Measurements from ENCODE around the gene BAAT. TPM values are rescaled to one million over a fixed set of nuclear protein-coding genes. Genes with fewer than 3 reads are reported as not detected.

The BAAT gene
- total and polyA plus RNA-seq, 2 of the 4 experiments (the other 2 are of a cell fraction) = not detected

DNA sequence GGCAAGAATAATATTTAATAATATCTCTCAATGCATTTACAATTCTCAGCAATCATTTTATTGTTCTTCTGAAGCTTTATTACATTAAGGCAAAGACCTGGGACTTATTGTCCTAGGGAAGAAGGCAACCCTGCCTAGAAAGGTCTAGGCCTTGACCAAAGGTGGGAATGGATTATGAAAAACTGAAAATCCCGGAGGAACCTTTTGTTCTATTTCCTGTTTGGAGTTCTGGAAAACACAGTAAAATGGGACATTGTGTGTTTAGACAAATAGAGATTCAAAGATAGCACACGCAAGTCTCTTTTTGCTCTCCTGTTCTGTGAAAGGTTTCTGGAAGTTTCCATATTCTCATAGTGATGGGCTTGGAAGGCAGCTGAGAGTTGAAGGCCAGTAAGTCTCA lies 31.1 kb downstream of the BAAT start:
- no peak overlapping the region for H4K5ac ChIP-seq (ENCODE audit: low read depth, low read length)
- H3K27ac ChIP-seq (ENCODE audit: insufficient read depth, low read length) = no peak overlapping the region
- POLR2A ChIA-PET (ENCODE audit: unreplicated experiment) = no interaction called here
- H2BK20ac ChIP-seq (ENCODE audit: low read depth, low read length) = no peak overlapping the region
- H2AK5ac ChIP-seq (ENCODE audit: low read depth, low read length) = no peak overlapping the region
- H3K27me3 ChIP-seq (ENCODE audit: control insufficient read depth, insufficient read depth, low read length) = no peaks in the 10 kb centered on the region
- in situ Hi-C loops (cut with MboI; ENCODE audit: low sequenced_read_pairs) = no loop called here
- dilution Hi-C loops (cut with HindIII; ENCODE audit: low sequenced_read_pairs, unreplicated experiment) = no loop called here
- WGBS, 2 experiments (ENCODE audit: extremely low coverage in 2 of 2, insufficient read length in 1 of 2) = 43% methylated on average over 1 of the region's 2 CpGs; no CpG with 5 or more reads in 1 of the 2 experiments
- intact Hi-C loops (cut with micrococcal nuclease) = no loop called here
- no peaks in the 10 kb centered on the region for H3K9me1 ChIP-seq (ENCODE audit: insufficient read depth, low read length)
- no peak overlapping the region for H2BK5ac ChIP-seq (ENCODE audit: low read depth, low read length, poor library complexity, severe bottlenecking)
- TF ChIP-seq FOS (IDR thresholded peaks at IDR 0.05; ENCODE audit: low read depth, low read length) = no peak
- no peak for TF ChIP-seq CTCF (conservative IDR thresholded peaks at IDR 0.05; ENCODE audit: low read depth, low read length)
- TF ChIP-seq POLR2A (IDR thresholded peaks at IDR 0.05; ENCODE audit: low read depth, low read length) = no peak
- TF ChIP-seq SMC3 (IDR thresholded peaks at IDR 0.05; ENCODE audit: low read depth, low read length) = no peak
- TF ChIP-seq RAD21 (IDR thresholded peaks at IDR 0.05; ENCODE audit: low read length) = no peak
- no peak for TF ChIP-seq RFX5 (IDR thresholded peaks at IDR 0.05; ENCODE audit: low read depth, low read length)
- TF ChIP-seq MAZ (IDR thresholded peaks at IDR 0.05; ENCODE audit: borderline replicate concordance, low read depth, low read length) = no peak
- no peak for TF ChIP-seq NFE2L2 (IDR thresholded peaks at IDR 0.05; ENCODE audit: low read depth, low read length)
- TF ChIP-seq USF2 (IDR thresholded peaks at IDR 0.05; ENCODE audit: low read depth, low read length) = no peak
- TF ChIP-seq RCOR1 (IDR thresholded peaks at IDR 0.05; ENCODE audit: insufficient replicate concordance, low read length) = no peak
- TF ChIP-seq CEBPB (IDR thresholded peaks at IDR 0.05; ENCODE audit: low read depth, low read length) = no peak
- no peak for TF ChIP-seq BHLHE40 (IDR thresholded peaks at IDR 0.05; ENCODE audit: low read depth, low read length)
- no peak for TF ChIP-seq CHD1 (IDR thresholded peaks at IDR 0.05; ENCODE audit: low read depth, low read length)
- no peak for TF ChIP-seq ELK1 (IDR thresholded peaks at IDR 0.05; ENCODE audit: borderline replicate concordance, low read depth, low read length)
- TF ChIP-seq MXI1 (IDR thresholded peaks at IDR 0.05; ENCODE audit: borderline replicate concordance, low read depth, low read length) = no peak
- no peak for TF ChIP-seq MAFK (IDR thresholded peaks at IDR 0.05; ENCODE audit: low read depth, low read length)
- no peak overlapping the region for H3K23ac ChIP-seq (ENCODE audit: low read depth, low read length)
- H3K36me3 ChIP-seq (ENCODE audit: control insufficient read depth, insufficient read depth, low read length) = no peaks in the 10 kb centered on the region
- no peak overlapping the region for H4K8ac ChIP-seq (ENCODE audit: low read depth in 2 of 2, low read length in 2 of 2)
- no peak overlapping the region for H3K4me3 ChIP-seq (ENCODE audit: insufficient read depth, low read depth, low read length)
- no peak overlapping the region for H3K4ac ChIP-seq (ENCODE audit: low read depth, low read length)
- no peak for ATAC-seq (ENCODE audit: low read depth)
- no peak overlapping the region for H3K18ac ChIP-seq (ENCODE audit: low read depth, low read length)
- no peak overlapping the region for H3K14ac ChIP-seq (replicated peaks; ENCODE audit: low read depth, low read length)
- H3K79me1 ChIP-seq (ENCODE audit: low read depth in 1 of 2, low read length in 2 of 2) = no peaks in the 10 kb centered on the region
- CTCF ChIA-PET = no interaction called here
- DNase-seq = no peak
- H2BK120ac ChIP-seq (ENCODE audit: low read depth, low read length) = no peak overlapping the region
- no peak overlapping the region for H2AK9ac ChIP-seq (replicated peaks; ENCODE audit: low read depth, low read length, poor library complexity)
- no peak overlapping the region for H3K9ac ChIP-seq (ENCODE audit: low read depth, low read length)
- H4K91ac ChIP-seq (ENCODE audit: insufficient read depth, low read depth, low read length) = no peak overlapping the region
- H3K9me3 ChIP-seq (ENCODE audit: control insufficient read depth, insufficient read depth, low read length) = no peaks in the 10 kb centered on the region
- H2BK15ac ChIP-seq (ENCODE audit: low read depth, low read length) = no peak overlapping the region
- H2AFZ ChIP-seq (replicated peaks; ENCODE audit: low read length, poor library complexity) = no peak overlapping the region
- no peak overlapping the region for H3K4me2 ChIP-seq (ENCODE audit: low read depth, low read length)
- BruUV-seq (replicated peaks) = no TSS peak
- no peak overlapping the region for H3K56ac ChIP-seq (ENCODE audit: extremely low read depth, insufficient read depth, low read length)
- H3K4me1 ChIP-seq (ENCODE audit: control insufficient read depth, insufficient read depth, low read length) = no peaks in the 10 kb centered on the region
- H4K20me1 ChIP-seq (ENCODE audit: insufficient read depth, low read length) = no peaks in the 10 kb centered on the region

Measured in IMR-90 (cell line).